Liver (tissue), 9 donors: ENCODE results near the gene PUSL1. TPM values are rescaled to one million over a fixed set of nuclear protein-coding genes. Genes with fewer than 3 reads are reported as not detected.
A peak's percentile ranks its signal among the peaks of the same experiment; 100 is the strongest.

ENCODE experiments used
- DNase-seq: peaks from one replicate; pipeline ENCODE4 v3.0.0-alpha.2; 2017; ENCODE audit warnings: low spot score
- H3K27ac ChIP-seq, 2 donors: one replicate each; pipeline ENCODE4 v1.7.0; 2013; ENCODE audit warnings: inconsistent platforms in 2 of 2, low read length in 2 of 2, control low read depth in 1 of 2, low read depth in 1 of 2, mild to moderate bottlenecking in 1 of 2
- H3K27me3 ChIP-seq, 4 donors: one replicate each; pipeline versions ENCODE4 v1.6.1 to v1.7.0; 2013; ENCODE audit warnings: low read length in 3 of 4, inconsistent platforms in 1 of 4, mild to moderate bottlenecking in 1 of 4, moderate library complexity in 1 of 4; ENCODE audit not compliant: control insufficient read depth in 4 of 4, insufficient read depth in 4 of 4
- H3K36me3 ChIP-seq, 4 donors: one replicate each; pipeline versions ENCODE4 v1.6.1 to v1.7.0; 2013; ENCODE audit warnings: low read length in 3 of 4, mild to moderate bottlenecking in 3 of 4, low read depth in 1 of 4, moderate library complexity in 1 of 4; ENCODE audit not compliant: control insufficient read depth in 4 of 4, insufficient read depth in 3 of 4
- H3K4me1 ChIP-seq, 4 donors: one replicate each; pipeline versions ENCODE4 v1.6.1 to v1.7.0; 2013; ENCODE audit warnings: low read length in 3 of 4, mild to moderate bottlenecking in 3 of 4, moderate library complexity in 1 of 4; ENCODE audit not compliant: control insufficient read depth in 4 of 4, insufficient read depth in 4 of 4
- H3K4me3 ChIP-seq, 3 donors: one replicate each; pipeline versions ENCODE4 v1.6.1 to v1.7.0; 2013; ENCODE audit warnings: low read length in 3 of 3, control low read depth in 1 of 3, low read depth in 1 of 3, mild to moderate bottlenecking in 1 of 3
- H3K9ac ChIP-seq, 2 donors: one replicate each; pipeline ENCODE4 v1.7.0; 2013; ENCODE audit warnings: low read length in 2 of 2, mild to moderate bottlenecking in 2 of 2, moderate library complexity in 2 of 2, control low read depth in 1 of 2, low read depth in 1 of 2
- H3K9me3 ChIP-seq, 4 donors: one replicate each; pipeline versions ENCODE4 v1.6.1 to v1.7.0; 2013; ENCODE audit warnings: low read length in 3 of 4; ENCODE audit not compliant: control insufficient read depth in 4 of 4
- ATF3 ChIP-seq: IDR thresholded peaks from 2 replicates; pipeline ENCODE4 v1.6.1; 2016; ENCODE audit warnings: antibody characterized with exemption
- CTCF ChIP-seq: fragments of 150-350 bp; IDR thresholded peaks from 2 replicates; pipeline ENCODE4 v1.5.1; 2017; ENCODE audit warnings: improper control_type of control experiment, low read depth, low read length; ENCODE audit not compliant: missing input control
- EGR1 ChIP-seq, 2 donors: IDR thresholded peaks; 2 replicates each; pipeline ENCODE4 v1.6.1; 2016 to 2018; ENCODE audit warnings: antibody characterized with exemption in 2 of 2, low read depth in 2 of 2
- FOXA1 ChIP-seq: IDR thresholded peaks from 2 replicates; pipeline ENCODE4 v1.6.1; 2016; ENCODE audit warnings: antibody characterized with exemption
- GABPA ChIP-seq, 2 donors: IDR thresholded peaks in 1 of 2; conservative IDR thresholded peaks in 1 of 2; 2 replicates each; pipeline ENCODE4 v1.6.1; 2016; ENCODE audit warnings: antibody characterized with exemption in 2 of 2, mild to moderate bottlenecking in 1 of 2, moderate library complexity in 1 of 2
- HNF4A ChIP-seq, 2 donors: conservative IDR thresholded peaks; 2 replicates each; pipeline ENCODE4 v1.6.1; 2016; ENCODE audit warnings: antibody characterized with exemption in 2 of 2, mild to moderate bottlenecking in 2 of 2
- HNF4G ChIP-seq: IDR thresholded peaks from 2 replicates; pipeline ENCODE4 v1.6.1; 2016; ENCODE audit warnings: antibody characterized with exemption
- JUND ChIP-seq, 2 donors: IDR thresholded peaks; 2 replicates each; pipeline ENCODE4 v1.6.1; 2016; ENCODE audit warnings: antibody characterized with exemption in 2 of 2
- RAD21 ChIP-seq, 2 donors: IDR thresholded peaks; 2 replicates each; pipeline ENCODE4 v1.6.1; 2016; ENCODE audit warnings: antibody characterized with exemption in 2 of 2, mild to moderate bottlenecking in 2 of 2
- REST ChIP-seq: IDR thresholded peaks from 2 replicates; pipeline ENCODE4 v1.6.1; 2016; ENCODE audit warnings: antibody characterized with exemption, mild to moderate bottlenecking
- RXRA ChIP-seq, 2 donors: IDR thresholded peaks; 2 replicates each; pipeline ENCODE4 v1.6.1; 2017 to 2018; ENCODE audit warnings: antibody characterized with exemption in 2 of 2, mild to moderate bottlenecking in 1 of 2
- SP1 ChIP-seq: IDR thresholded peaks from 2 replicates; pipeline ENCODE4 v1.6.1; 2018; ENCODE audit warnings: antibody characterized with exemption, mild to moderate bottlenecking
- TAF1 ChIP-seq: conservative IDR thresholded peaks from 2 replicates; pipeline ENCODE4 v1.6.1; 2016; ENCODE audit warnings: antibody characterized with exemption, mild to moderate bottlenecking
- YY1 ChIP-seq: IDR thresholded peaks from 2 replicates; pipeline ENCODE4 v1.6.1; 2016; ENCODE audit warnings: antibody characterized with exemption, mild to moderate bottlenecking
- WGBS: extraction: QIAGEN DNeasy Blood & Tissue Kit; methylation state at CpG from one replicate; pipeline ENCODE4 v1.1.7; 2013; 5-methylcytosine and 5-hydroxymethylcytosine counted together
- polyA plus RNA-seq, 2 donors: library from polyadenylated mRNA; stranded (reverse) in 1 of 2; unstranded in 1 of 2; fragments of 200-250 nt in 1 of 2; fragments of >200 nt in 1 of 2; fragmentation: Nextera tagmentation in 1 of 2; extraction: Ambion mirVana in 1 of 2; gene quantifications; one replicate each; pipeline versions ENCODE4 v1.2.1 to v1.2.3, GENCODE V29; 2013 to 2015
- total RNA-seq, 2 donors: library from RNA; depleted of rRNA; stranded (reverse); fragments of >200 nt; gene quantifications; one replicate each; pipeline ENCODE4 v1.2.3, GENCODE V29; 2014
- TF ChIP-seq, protein P1 (sequence below): IDR thresholded peaks from 2 replicates; pipeline ENCODE4 v1.6.1; 2016; ENCODE audit warnings: antibody characterized with exemption
- donor health status: healthy.
- donor health status: healthy.
- donor health status: healthy.
- donor health status: healthy.
- donor health status: healthy.

Gene PUSL1
- total and polyA plus RNA-seq, 4 donors: 9.3 to 14.9 (median 10.3) TPM

GRCh38 chr1:1273512-1274298 is 34.7 kb upstream of the PUSL1 start, which contains the start of gene UBE2J2:
UBE2J2 (minus strand) TSS chr1:1273854; CDS start chr1:1267992, 5,862 bp downstream.
- Histone ChIP-seq H3K27me3 (no peaks in the 10 kb centered on the region), H3K9ac (peak within 1 kb of the TSS; percentile 43 to 81), H3K4me3 (peak within 1 kb of the TSS; percentile 89 to 95 (median 94)), H3K9me3 (no peaks in the 10 kb centered on the region), H3K4me1 (peaks cover 13 to 39% (median 32%) of the 10 kb centered on the region in 4 donors), H3K36me3 (peaks cover 0 to 2% (median under 1%) of the 10 kb centered on the region in 4 donors), H3K27ac (peak within 1 kb of the TSS; percentile 23 to 69)
- under 1% methylated on average over 105 of the region's 105 CpGs for WGBS
- TF ChIP-seq HNF4G (no peak), YY1 (peak; percentile 95), REST (no peak), FOXA1 (no peak), HNF4A (conservative IDR thresholded peaks at IDR 0.05) (no peak), GABPA (IDR thresholded peaks at IDR 0.05 in 1 of 2, conservative IDR thresholded peaks at IDR 0.05 in 1 of 2) (peak in 1 of 2 donors; percentile 88)
- TF ChIP-seq, protein P1, sequence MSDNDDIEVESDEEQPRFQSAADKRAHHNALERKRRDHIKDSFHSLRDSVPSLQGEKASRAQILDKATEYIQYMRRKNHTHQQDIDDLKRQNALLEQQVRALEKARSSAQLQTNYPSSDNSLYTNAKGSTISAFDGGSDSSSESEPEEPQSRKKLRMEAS: no peak
- peak; percentile 94 for DNase-seq

- no peak for DNase-seq
- Histone ChIP-seq H3K4me1 (peaks cover 13 to 39% (median 32%) of the 10 kb centered on the region in 4 donors), H3K9me3 (no peaks in the 10 kb centered on the region), H3K27me3 (no peaks in the 10 kb centered on the region), H3K27ac (peak overlapping the region in 1 of 2 donors; percentile 69), H3K4me3 (peak overlapping the region; percentile 54 to 94 (median 68)), H3K9ac (peak overlapping the region in 1 of 2 donors; percentile 81), H3K36me3 (peaks cover 0 to 2% (median 0%) of the 10 kb centered on the region in 4 donors)
- 24% methylated on average over 31 of the region's 31 CpGs for WGBS
- TF ChIP-seq RXRA (IDR thresholded peaks at IDR 0.05): no peak
- TF ChIP-seq TAF1: no peak
- TF ChIP-seq GABPA (IDR thresholded peaks at IDR 0.05 in 1 of 2, conservative IDR thresholded peaks at IDR 0.05 in 1 of 2): no peak
- TF ChIP-seq, protein P1: no peak
- no peak for TF ChIP-seq CTCF
- no peak for TF ChIP-seq ATF3
- no peak for TF ChIP-seq HNF4A (conservative IDR thresholded peaks at IDR 0.05)
- TF ChIP-seq EGR1 (IDR thresholded peaks at IDR 0.05; ENCODE audit: low read depth in 2 of 2): no peak
- TF ChIP-seq HNF4G: no peak
- no peak for TF ChIP-seq JUND (IDR thresholded peaks at IDR 0.05)
- TF ChIP-seq SP1: no peak
- no peak for TF ChIP-seq REST
- no peak for TF ChIP-seq RAD21 (IDR thresholded peaks at IDR 0.05)
These were observed 34.0 kb upstream of the PUSL1 start for GRCh38 chr1:1274299-1274930.
